Measurements from ENCODE around the gene CCDC18. TPM values are rescaled to one million over a fixed set of nuclear protein-coding genes. Genes with fewer than 3 reads are reported as not detected.

Gene CCDC18
- total and polyA plus RNA-seq, 4 donors, result 2.7 to 8.5 (median 7.2) TPM

- DNase-seq (ENCODE audit: low spot score), result no peak
- Histone ChIP-seq H3K9me3 (ENCODE audit: control insufficient read depth in 4 of 4, low read length in 3 of 4) (no peaks in the 10 kb centered on the region), H3K27ac (ENCODE audit: low read depth in 1 of 2, low read length in 2 of 2) (no peak overlapping the region), H3K9ac (ENCODE audit: low read depth in 1 of 2, low read length in 2 of 2) (no peak overlapping the region), H3K36me3 (ENCODE audit: control insufficient read depth in 4 of 4, insufficient read depth in 3 of 4, low read depth in 1 of 4, low read length in 3 of 4) (peaks cover 2 to 26% (median 11%) of the 10 kb centered on the region in 4 donors), H3K27me3 (ENCODE audit: control insufficient read depth in 4 of 4, insufficient read depth in 4 of 4, low read length in 3 of 4) (no peaks in the 10 kb centered on the region), H3K4me3 (ENCODE audit: low read depth in 1 of 3, low read length in 3 of 3) (no peak overlapping the region), H3K4me1 (ENCODE audit: control insufficient read depth in 4 of 4, insufficient read depth in 4 of 4, low read length in 3 of 4) (peaks cover 4 to 18% (median 13%) of the 10 kb centered on the region in 4 donors)
- TF ChIP-seq HNF4G (IDR thresholded peaks at IDR 0.05) (no peak), YY1 (IDR thresholded peaks at IDR 0.05) (no peak), EGR1 (IDR thresholded peaks at IDR 0.05; ENCODE audit: low read depth in 2 of 2) (no peak), HNF4A (conservative IDR thresholded peaks at IDR 0.05) (no peak)
Measured at GRCh38 chr1:93132638-93133037, 47.9 kb upstream of the CCDC18 start.

GRCh38 chr1:93136445-93136844, 44.1 kb upstream of the CCDC18 start:
- Histone ChIP-seq H3K27me3 (ENCODE audit: control insufficient read depth in 4 of 4, insufficient read depth in 4 of 4, low read length in 3 of 4) (no peaks in the 10 kb centered on the region), H3K4me3 (ENCODE audit: low read depth in 1 of 3, low read length in 3 of 3) (no peak overlapping the region), H3K27ac (ENCODE audit: low read depth in 1 of 2, low read length in 2 of 2) (no peak overlapping the region), H3K9me3 (ENCODE audit: control insufficient read depth in 4 of 4, low read length in 3 of 4) (no peaks in the 10 kb centered on the region), H3K4me1 (ENCODE audit: control insufficient read depth in 4 of 4, insufficient read depth in 4 of 4, low read length in 3 of 4) (no peaks in the 10 kb centered on the region), H3K9ac (ENCODE audit: low read depth in 1 of 2, low read length in 2 of 2) (no peak overlapping the region), H3K36me3 (ENCODE audit: control insufficient read depth in 4 of 4, insufficient read depth in 3 of 4, low read depth in 1 of 4, low read length in 3 of 4) (peaks cover 2 to 26% (median 11%) of the 10 kb centered on the region in 4 donors)
- TF ChIP-seq JUND (IDR thresholded peaks at IDR 0.05) (no peak), EGR1 (IDR thresholded peaks at IDR 0.05; ENCODE audit: low read depth in 2 of 2) (no peak), HNF4A (conservative IDR thresholded peaks at IDR 0.05) (no peak), ATF3 (IDR thresholded peaks at IDR 0.05) (no peak), YY1 (IDR thresholded peaks at IDR 0.05) (no peak), SP1 (IDR thresholded peaks at IDR 0.05) (no peak), ZBTB33 (IDR thresholded peaks at IDR 0.05) (no peak), NR2F2 (IDR thresholded peaks at IDR 0.05) (no peak), REST (IDR thresholded peaks at IDR 0.05) (no peak), RXRA (IDR thresholded peaks at IDR 0.05) (no peak), HNF4G (IDR thresholded peaks at IDR 0.05) (no peak)
- TF ChIP-seq, protein P1, sequence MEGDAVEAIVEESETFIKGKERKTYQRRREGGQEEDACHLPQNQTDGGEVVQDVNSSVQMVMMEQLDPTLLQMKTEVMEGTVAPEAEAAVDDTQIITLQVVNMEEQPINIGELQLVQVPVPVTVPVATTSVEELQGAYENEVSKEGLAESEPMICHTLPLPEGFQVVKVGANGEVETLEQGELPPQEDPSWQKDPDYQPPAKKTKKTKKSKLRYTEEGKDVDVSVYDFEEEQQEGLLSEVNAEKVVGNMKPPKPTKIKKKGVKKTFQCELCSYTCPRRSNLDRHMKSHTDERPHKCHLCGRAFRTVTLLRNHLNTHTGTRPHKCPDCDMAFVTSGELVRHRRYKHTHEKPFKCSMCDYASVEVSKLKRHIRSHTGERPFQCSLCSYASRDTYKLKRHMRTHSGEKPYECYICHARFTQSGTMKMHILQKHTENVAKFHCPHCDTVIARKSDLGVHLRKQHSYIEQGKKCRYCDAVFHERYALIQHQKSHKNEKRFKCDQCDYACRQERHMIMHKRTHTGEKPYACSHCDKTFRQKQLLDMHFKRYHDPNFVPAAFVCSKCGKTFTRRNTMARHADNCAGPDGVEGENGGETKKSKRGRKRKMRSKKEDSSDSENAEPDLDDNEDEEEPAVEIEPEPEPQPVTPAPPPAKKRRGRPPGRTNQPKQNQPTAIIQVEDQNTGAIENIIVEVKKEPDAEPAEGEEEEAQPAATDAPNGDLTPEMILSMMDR (IDR thresholded peaks at IDR 0.05; ENCODE audit: low read depth, low read length, missing input control), result no peak
- no peak for DNase-seq (ENCODE audit: low spot score)
- WGBS, result 96% methylated on average over 5 of the region's 5 CpGs
